SK-N-SH treated with all-trans-retinoic acid at 6 μM for 48 hours (cell line): ENCODE results near the gene MPHOSPH8.

Experiments used
- ATAC-seq: fragments of 200-7000 bp; cut with Tn5 transposase; 3 replicates; pipeline ENCODE4 v1.9.1; 2020; ENCODE audit warnings: mild to moderate bottlenecking, moderate library complexity
- ARNTL ChIP-seq: fragments of 450-650 bp; formaldehyde crosslinking; IDR thresholded peaks from 2 replicates; pipeline ENCODE4 v1.5.0; 2020; ENCODE audit warnings: low read depth, mild to moderate bottlenecking, moderate library complexity, borderline replicate concordance
- BACH2 ChIP-seq: fragments of 250-450 bp; sonication (Bioruptor Pico); IDR thresholded peaks from 2 replicates; pipeline ENCODE4 v1.9.0; 2021; ENCODE audit warnings: mild to moderate bottlenecking, borderline replicate concordance
- CSDC2 ChIP-seq: fragments of 250-450 bp; sonication (Bioruptor Pico); IDR thresholded peaks from 2 replicates; pipeline ENCODE4 v1.5.0; 2020; ENCODE audit warnings: mild to moderate bottlenecking, moderate library complexity
- ESRRG ChIP-seq: fragments of 250-450 bp; sonication (Bioruptor Pico); IDR thresholded peaks from 2 replicates; pipeline ENCODE4 v1.6.1; 2021; ENCODE audit warnings: mild to moderate bottlenecking
- GLIS3 ChIP-seq: fragments of 250-450 bp; sonication (Bioruptor Pico); IDR thresholded peaks from 2 replicates; pipeline ENCODE4 v1.5.0; 2020; ENCODE audit warnings: mild to moderate bottlenecking, moderate library complexity
- ISL1 ChIP-seq: fragments of 250-450 bp; sonication (Bioruptor Pico); IDR thresholded peaks from 2 replicates; pipeline ENCODE4 v2.1.2; 2022; ENCODE audit warnings: mild to moderate bottlenecking, moderate library complexity
- OSR1 ChIP-seq: fragments of 250-450 bp; sonication (Bioruptor Pico); IDR thresholded peaks from 2 replicates; pipeline ENCODE4 v1.8.0; 2022; ENCODE audit warnings: moderate library complexity, mild to moderate bottlenecking, inconsistent platforms
- PPARA ChIP-seq: fragments of 250-450 bp; sonication (Bioruptor Pico); IDR thresholded peaks from 2 replicates; pipeline ENCODE4 v1.5.0; 2020; ENCODE audit warnings: mild to moderate bottlenecking, borderline replicate concordance
- RARB ChIP-seq: fragments of 250-450 bp; sonication (Bioruptor Pico); IDR thresholded peaks from 2 replicates; pipeline ENCODE4 v1.8.0; 2021; ENCODE audit warnings: mild to moderate bottlenecking, moderate library complexity
- SNAI2 ChIP-seq: fragments of 250-450 bp; sonication (Bioruptor Pico); IDR thresholded peaks from 2 replicates; pipeline ENCODE4 v1.5.0; 2020; ENCODE audit warnings: mild to moderate bottlenecking, moderate library complexity
- TCF4 ChIP-seq: fragments of 250-450 bp; sonication (Bioruptor Pico); IDR thresholded peaks from 2 replicates; pipeline ENCODE4 v1.8.0; 2021; ENCODE audit warnings: mild to moderate bottlenecking, moderate library complexity, borderline replicate concordance
- TOX ChIP-seq: fragments of 250-450 bp; sonication (Bioruptor Pico); IDR thresholded peaks from 2 replicates; pipeline ENCODE4 v1.8.0; 2021; ENCODE audit warnings: mild to moderate bottlenecking, moderate library complexity, borderline replicate concordance
- ZC3H10 ChIP-seq: fragments of 250-450 bp; sonication (Bioruptor Pico); IDR thresholded peaks from 2 replicates; pipeline ENCODE4 v1.5.1; 2021; ENCODE audit warnings: mild to moderate bottlenecking, moderate library complexity
- ZFP30 ChIP-seq: fragments of 450-650 bp; formaldehyde crosslinking; IDR thresholded peaks from 2 replicates; pipeline ENCODE4 v1.5.0; 2022; ENCODE audit warnings: mild to moderate bottlenecking, moderate library complexity
- ZNF565 ChIP-seq: fragments of 450-650 bp; formaldehyde crosslinking; conservative IDR thresholded peaks from 2 replicates; pipeline ENCODE4 v1.5.0; 2020; ENCODE audit warnings: low read depth, mild to moderate bottlenecking, moderate library complexity
- ZNF70 ChIP-seq: fragments of 450-650 bp; formaldehyde crosslinking; IDR thresholded peaks from 2 replicates; pipeline ENCODE4 v1.5.0; 2020; ENCODE audit warnings: mild to moderate bottlenecking, moderate library complexity
- ZNF8 ChIP-seq: fragments of 450-650 bp; formaldehyde crosslinking; IDR thresholded peaks from 2 replicates; pipeline ENCODE4 v1.5.0; 2020; ENCODE audit warnings: mild to moderate bottlenecking, moderate library complexity
- TF ChIP-seq, protein P1 (sequence below): fragments of 250-450 bp; sonication (Bioruptor Pico); IDR thresholded peaks from 2 replicates; pipeline ENCODE4 v1.8.0; 2021; ENCODE audit warnings: low read depth, mild to moderate bottlenecking, moderate library complexity, borderline replicate concordance
- TF ChIP-seq, protein P2 (sequence below): fragments of 250-450 bp; sonication (Bioruptor Pico); IDR thresholded peaks from 2 replicates; pipeline ENCODE4 v1.5.0; 2020; ENCODE audit warnings: mild to moderate bottlenecking, moderate library complexity
- TF ChIP-seq, protein P3 (sequence below): fragments of 250-450 bp; sonication (Bioruptor Pico); IDR thresholded peaks from 2 replicates; pipeline ENCODE4 v1.5.1; 2021; ENCODE audit warnings: mild to moderate bottlenecking, moderate library complexity
- TF ChIP-seq, protein P4 (sequence below): fragments of 250-450 bp; sonication (Bioruptor Pico); IDR thresholded peaks from 2 replicates; pipeline ENCODE4 v1.8.0; 2020; ENCODE audit warnings: mild to moderate bottlenecking, moderate library complexity, borderline replicate concordance
- TF ChIP-seq, protein P5 (sequence below): fragments of 250-450 bp; sonication (Bioruptor Pico); IDR thresholded peaks from 2 replicates; pipeline ENCODE4 v1.5.1; 2020; ENCODE audit warnings: low read depth, mild to moderate bottlenecking, moderate library complexity

Gene MPHOSPH8

DNA sequence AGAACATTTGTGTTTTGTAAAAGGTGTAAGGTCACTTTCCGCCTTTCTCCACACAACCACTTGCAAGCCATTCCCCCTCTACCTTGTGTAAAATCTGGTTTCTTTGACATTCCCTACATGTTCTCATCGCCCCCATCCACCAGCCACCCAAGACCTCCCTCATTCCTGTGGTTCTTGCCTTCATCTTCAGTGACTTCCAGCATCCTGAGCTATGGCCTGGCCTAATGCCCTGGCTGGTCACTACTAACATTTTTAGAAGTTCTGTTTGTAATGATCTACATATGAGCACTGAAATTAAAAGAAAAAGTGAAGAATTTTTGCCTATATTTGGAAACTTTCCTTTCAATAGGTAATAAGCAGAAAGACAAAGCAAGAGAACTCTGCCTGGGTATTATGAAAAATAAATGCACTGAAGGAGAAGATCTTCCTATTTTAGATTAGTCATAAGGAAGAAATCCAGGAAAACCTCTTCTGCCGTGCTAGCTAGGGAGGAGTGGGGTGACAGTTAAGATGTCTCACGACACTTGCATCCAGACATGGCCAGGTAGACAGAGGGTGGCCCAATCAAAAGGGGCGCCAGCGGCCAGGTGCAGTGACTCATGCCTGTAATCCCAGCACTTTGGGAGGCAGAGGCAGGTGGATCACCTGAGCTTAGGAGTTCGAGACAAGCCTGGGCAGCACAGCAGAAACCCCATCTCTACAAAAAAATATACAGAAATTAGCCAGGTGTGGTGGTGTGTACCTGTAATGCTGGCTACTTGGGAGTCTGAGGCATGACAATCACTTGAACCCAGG, 28.1 kb upstream of the MPHOSPH8 start:
- TF ChIP-seq, protein P1, sequence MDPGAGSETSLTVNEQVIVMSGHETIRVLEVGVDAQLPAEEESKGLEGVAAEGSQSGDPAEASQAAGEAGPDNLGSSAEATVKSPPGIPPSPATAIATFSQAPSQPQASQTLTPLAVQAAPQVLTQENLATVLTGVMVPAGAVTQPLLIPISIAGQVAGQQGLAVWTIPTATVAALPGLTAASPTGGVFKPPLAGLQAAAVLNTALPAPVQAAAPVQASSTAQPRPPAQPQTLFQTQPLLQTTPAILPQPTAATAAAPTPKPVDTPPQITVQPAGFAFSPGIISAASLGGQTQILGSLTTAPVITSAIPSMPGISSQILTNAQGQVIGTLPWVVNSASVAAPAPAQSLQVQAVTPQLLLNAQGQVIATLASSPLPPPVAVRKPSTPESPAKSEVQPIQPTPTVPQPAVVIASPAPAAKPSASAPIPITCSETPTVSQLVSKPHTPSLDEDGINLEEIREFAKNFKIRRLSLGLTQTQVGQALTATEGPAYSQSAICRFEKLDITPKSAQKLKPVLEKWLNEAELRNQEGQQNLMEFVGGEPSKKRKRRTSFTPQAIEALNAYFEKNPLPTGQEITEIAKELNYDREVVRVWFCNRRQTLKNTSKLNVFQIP (CRISPR knock-in tag), result no peak
- no peak for TF ChIP-seq ARNTL
- TF ChIP-seq, protein P2, sequence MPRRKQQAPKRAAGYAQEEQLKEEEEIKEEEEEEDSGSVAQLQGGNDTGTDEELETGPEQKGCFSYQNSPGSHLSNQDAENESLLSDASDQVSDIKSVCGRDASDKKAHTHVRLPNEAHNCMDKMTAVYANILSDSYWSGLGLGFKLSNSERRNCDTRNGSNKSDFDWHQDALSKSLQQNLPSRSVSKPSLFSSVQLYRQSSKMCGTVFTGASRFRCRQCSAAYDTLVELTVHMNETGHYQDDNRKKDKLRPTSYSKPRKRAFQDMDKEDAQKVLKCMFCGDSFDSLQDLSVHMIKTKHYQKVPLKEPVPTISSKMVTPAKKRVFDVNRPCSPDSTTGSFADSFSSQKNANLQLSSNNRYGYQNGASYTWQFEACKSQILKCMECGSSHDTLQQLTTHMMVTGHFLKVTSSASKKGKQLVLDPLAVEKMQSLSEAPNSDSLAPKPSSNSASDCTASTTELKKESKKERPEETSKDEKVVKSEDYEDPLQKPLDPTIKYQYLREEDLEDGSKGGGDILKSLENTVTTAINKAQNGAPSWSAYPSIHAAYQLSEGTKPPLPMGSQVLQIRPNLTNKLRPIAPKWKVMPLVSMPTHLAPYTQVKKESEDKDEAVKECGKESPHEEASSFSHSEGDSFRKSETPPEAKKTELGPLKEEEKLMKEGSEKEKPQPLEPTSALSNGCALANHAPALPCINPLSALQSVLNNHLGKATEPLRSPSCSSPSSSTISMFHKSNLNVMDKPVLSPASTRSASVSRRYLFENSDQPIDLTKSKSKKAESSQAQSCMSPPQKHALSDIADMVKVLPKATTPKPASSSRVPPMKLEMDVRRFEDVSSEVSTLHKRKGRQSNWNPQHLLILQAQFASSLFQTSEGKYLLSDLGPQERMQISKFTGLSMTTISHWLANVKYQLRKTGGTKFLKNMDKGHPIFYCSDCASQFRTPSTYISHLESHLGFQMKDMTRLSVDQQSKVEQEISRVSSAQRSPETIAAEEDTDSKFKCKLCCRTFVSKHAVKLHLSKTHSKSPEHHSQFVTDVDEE (CRISPR knock-in tag), result no peak
- no peak for TF ChIP-seq ZNF565 (CRISPR knock-in tag)
- no peak for TF ChIP-seq PPARA (CRISPR knock-in tag)
- no peak for TF ChIP-seq TCF4
- TF ChIP-seq, protein P3, sequence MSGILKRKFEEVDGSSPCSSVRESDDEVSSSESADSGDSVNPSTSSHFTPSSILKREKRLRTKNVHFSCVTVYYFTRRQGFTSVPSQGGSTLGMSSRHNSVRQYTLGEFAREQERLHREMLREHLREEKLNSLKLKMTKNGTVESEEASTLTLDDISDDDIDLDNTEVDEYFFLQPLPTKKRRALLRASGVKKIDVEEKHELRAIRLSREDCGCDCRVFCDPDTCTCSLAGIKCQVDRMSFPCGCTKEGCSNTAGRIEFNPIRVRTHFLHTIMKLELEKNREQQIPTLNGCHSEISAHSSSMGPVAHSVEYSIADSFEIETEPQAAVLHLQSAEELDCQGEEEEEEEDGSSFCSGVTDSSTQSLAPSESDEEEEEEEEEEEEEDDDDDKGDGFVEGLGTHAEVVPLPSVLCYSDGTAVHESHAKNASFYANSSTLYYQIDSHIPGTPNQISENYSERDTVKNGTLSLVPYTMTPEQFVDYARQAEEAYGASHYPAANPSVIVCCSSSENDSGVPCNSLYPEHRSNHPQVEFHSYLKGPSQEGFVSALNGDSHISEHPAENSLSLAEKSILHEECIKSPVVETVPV (CRISPR knock-in tag), result no peak
- TF ChIP-seq TOX (CRISPR knock-in tag), result no peak
- no peak for TF ChIP-seq ZC3H10
- TF ChIP-seq RARB (CRISPR knock-in tag), result no peak
- no peak for TF ChIP-seq GLIS3 (CRISPR knock-in tag)
- no peak for TF ChIP-seq CSDC2 (CRISPR knock-in tag)
- TF ChIP-seq, protein P4, sequence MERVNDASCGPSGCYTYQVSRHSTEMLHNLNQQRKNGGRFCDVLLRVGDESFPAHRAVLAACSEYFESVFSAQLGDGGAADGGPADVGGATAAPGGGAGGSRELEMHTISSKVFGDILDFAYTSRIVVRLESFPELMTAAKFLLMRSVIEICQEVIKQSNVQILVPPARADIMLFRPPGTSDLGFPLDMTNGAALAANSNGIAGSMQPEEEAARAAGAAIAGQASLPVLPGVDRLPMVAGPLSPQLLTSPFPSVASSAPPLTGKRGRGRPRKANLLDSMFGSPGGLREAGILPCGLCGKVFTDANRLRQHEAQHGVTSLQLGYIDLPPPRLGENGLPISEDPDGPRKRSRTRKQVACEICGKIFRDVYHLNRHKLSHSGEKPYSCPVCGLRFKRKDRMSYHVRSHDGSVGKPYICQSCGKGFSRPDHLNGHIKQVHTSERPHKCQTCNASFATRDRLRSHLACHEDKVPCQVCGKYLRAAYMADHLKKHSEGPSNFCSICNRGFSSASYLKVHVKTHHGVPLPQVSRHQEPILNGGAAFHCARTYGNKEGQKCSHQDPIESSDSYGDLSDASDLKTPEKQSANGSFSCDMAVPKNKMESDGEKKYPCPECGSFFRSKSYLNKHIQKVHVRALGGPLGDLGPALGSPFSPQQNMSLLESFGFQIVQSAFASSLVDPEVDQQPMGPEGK, result no peak
- TF ChIP-seq ZNF8 (CRISPR knock-in tag), result no peak
- TF ChIP-seq, protein P5, sequence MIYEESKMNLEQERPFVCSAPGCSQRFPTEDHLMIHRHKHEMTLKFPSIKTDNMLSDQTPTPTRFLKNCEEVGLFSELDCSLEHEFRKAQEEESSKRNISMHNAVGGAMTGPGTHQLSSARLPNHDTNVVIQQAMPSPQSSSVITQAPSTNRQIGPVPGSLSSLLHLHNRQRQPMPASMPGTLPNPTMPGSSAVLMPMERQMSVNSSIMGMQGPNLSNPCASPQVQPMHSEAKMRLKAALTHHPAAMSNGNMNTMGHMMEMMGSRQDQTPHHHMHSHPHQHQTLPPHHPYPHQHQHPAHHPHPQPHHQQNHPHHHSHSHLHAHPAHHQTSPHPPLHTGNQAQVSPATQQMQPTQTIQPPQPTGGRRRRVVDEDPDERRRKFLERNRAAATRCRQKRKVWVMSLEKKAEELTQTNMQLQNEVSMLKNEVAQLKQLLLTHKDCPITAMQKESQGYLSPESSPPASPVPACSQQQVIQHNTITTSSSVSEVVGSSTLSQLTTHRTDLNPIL (CRISPR knock-in tag), result no peak
- TF ChIP-seq SNAI2, result no peak
- TF ChIP-seq OSR1 (CRISPR knock-in tag), result no peak
- ATAC-seq, result no peak

DNA sequence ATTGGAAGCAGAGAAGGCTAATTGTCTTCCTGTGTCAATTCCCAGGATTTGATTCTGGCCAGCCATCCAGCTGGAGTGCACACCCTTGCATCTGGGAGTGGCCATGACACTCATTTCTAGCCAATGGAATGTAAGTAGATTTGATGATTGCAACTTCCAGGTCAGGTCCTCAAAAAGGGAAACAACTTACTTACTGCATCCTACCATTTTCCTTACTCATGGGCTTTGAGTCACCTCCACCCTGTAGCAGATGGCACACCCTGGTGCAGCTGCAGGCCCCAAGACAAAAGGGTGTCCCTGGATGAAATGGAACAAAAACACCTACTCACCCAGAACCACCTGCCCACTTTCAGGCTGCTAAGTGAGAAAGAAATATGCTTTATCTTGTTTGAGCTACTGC, 27.3 kb upstream of the MPHOSPH8 start:
- TF ChIP-seq BACH2 (CRISPR knock-in tag), result no peak
- TF ChIP-seq ISL1 (CRISPR knock-in tag), result no peak
- TF ChIP-seq ZNF8 (CRISPR knock-in tag), result no peak
- no peak for TF ChIP-seq ZFP30 (CRISPR knock-in tag)
- no peak for TF ChIP-seq GLIS3 (CRISPR knock-in tag)
- TF ChIP-seq ESRRG (CRISPR knock-in tag), result no peak
- TF ChIP-seq, protein P5 (CRISPR knock-in tag), result no peak
- TF ChIP-seq ZC3H10, result no peak
- no peak for TF ChIP-seq ZNF565 (CRISPR knock-in tag)
- no peak for TF ChIP-seq SNAI2
- TF ChIP-seq, protein P4, result no peak
- TF ChIP-seq, protein P3 (CRISPR knock-in tag), result no peak
- TF ChIP-seq ZNF70 (CRISPR knock-in tag), result no peak
- TF ChIP-seq ARNTL, result no peak
- ATAC-seq, result no peak
